ENCODE measurements around the gene TEX101.

Gene TEX101

GRCh38 chr19:43445426-43445825 lies 30.7 kb downstream of the TEX101 start:
- no peak overlapping the region for H3K4me3 ChIP-seq (ENCODE audit: low read depth, low read length)

DNA sequence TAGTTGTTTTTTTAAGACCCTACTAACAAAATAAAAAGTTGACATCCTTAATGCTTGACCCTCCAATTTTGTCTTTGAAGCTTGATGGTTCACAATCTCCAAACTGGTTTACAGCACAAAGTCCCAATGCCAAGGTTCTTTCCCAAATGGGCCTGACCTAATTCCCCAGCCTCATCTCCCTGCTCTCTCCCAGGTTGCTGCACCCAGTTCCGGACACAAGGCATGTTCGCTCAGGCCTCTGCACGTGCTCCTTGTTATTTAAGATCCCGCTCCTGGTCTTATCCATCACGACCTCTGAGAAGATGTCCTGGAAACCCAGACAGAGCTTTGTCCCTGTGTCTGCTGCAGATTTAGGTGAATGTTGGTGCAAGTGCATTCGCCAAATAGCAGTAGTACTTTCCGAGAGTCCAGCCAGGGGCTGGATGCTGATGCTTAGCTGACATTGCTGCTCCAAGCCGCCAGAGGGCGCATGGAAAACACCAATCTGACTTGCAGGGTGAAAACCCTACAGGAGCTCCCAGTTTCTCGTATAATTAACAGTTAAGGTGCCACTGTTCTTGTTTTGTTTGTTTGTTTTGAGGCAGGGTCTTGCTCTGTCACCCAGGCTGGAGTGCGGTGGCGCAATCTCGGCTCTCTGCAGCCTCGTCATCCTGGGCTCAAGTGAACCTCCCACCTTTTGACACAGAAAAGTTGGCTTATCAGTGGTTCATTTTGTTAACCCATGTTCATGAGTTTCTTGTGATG lies 32.2 kb downstream of the TEX101 start:
- no peak overlapping the region for H3K4me3 ChIP-seq (ENCODE audit: low read depth, low read length)

DNA sequence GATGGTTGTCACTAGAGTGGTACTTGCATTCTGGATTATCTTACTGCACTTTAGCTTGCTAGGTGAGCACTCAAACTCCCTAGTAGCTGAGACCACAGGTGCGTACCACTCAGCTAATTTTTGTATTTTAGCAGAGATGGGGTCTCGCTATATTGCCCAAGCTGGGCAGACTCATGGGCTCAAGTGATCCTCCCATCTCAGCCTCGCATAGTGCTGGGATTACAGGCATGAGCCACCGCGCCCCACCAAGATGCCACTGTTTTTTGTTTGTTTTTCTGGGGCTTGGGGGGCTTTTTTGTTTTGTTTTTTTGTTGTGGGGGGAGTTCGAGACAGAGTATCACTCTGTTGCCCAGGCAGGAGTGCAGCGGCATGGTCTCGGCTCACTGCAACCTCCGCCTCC lies 33.0 kb downstream of the TEX101 start:
- no peak overlapping the region for H3K4me3 ChIP-seq (ENCODE audit: low read depth, low read length)

- H3K4me3 ChIP-seq (ENCODE audit: low read depth, low read length) = no peak overlapping the region
Observed at GRCh38 chr19:43450545-43450997, 35.9 kb downstream of the TEX101 start.

DNA sequence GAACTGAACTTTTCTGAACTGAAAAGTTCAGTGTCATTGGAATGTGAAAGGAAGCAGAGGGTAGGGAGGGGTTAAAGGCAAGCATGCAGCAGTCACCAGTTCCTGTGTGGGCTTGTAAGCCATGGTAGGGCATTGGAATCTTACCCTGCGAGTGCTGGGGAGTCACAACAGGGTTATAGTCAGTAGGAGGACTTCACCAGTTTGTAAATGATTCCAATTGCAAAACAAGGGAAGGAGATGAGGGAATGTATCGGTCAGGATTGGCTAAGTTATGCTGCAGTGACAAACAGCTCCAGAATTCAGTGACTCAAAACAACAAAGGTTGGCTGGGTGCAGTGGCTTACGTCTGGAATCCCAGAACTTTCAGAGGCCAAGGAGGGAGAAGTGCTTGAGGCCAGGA lies 37.9 kb downstream of the TEX101 start:
- H3K4me3 ChIP-seq (ENCODE audit: low read depth, low read length) = no peak overlapping the region

- H3K4me3 ChIP-seq (ENCODE audit: low read depth, low read length) = no peak overlapping the region
Observed at GRCh38 chr19:43454031-43454430, 39.3 kb downstream of the TEX101 start.

- no peak overlapping the region for H3K4me3 ChIP-seq (ENCODE audit: low read depth, low read length)
Observed at GRCh38 chr19:43455321-43456113, 40.8 kb downstream of the TEX101 start.

DNA sequence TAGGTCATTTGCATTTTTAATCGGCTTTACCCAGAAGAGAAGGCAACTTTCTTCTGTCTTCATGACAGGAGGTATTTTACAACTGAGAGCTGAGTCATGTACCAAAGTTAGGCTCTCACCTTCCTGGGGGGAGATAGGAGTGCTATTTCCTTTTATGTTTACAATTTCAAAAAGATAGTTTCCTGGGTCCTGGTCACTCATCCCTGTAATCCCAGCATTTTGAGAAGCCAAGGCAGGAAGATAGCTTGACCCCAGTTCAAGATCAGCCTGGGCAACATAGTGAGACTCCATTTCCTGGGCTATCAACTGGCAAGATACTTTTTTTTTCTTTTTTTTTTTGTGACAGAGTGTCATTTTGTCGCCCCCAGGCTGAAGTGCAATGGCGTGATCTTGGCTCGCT lies 43.1 kb downstream of the TEX101 start:
- no peak overlapping the region for H3K4me3 ChIP-seq (ENCODE audit: low read depth, low read length)

GRCh38 chr19:43460362-43461016 lies 45.8 kb downstream of the TEX101 start:
- H3K4me3 ChIP-seq (ENCODE audit: low read depth, low read length) = no peak overlapping the region

- H3K4me3 ChIP-seq (ENCODE audit: low read depth, low read length) = no peak overlapping the region
Observed at GRCh38 chr19:43461303-43461702, 46.6 kb downstream of the TEX101 start.

GRCh38 chr19:43462383-43462782 lies 47.7 kb downstream of the TEX101 start:
- peak overlapping the region; percentile 65 for H3K4me3 ChIP-seq (ENCODE audit: low read depth, low read length)

GRCh38 chr19:43462785-43463380 lies 48.2 kb downstream of the TEX101 start:
- peak overlapping the region; percentile 65 for H3K4me3 ChIP-seq (ENCODE audit: low read depth, low read length)

DNA sequence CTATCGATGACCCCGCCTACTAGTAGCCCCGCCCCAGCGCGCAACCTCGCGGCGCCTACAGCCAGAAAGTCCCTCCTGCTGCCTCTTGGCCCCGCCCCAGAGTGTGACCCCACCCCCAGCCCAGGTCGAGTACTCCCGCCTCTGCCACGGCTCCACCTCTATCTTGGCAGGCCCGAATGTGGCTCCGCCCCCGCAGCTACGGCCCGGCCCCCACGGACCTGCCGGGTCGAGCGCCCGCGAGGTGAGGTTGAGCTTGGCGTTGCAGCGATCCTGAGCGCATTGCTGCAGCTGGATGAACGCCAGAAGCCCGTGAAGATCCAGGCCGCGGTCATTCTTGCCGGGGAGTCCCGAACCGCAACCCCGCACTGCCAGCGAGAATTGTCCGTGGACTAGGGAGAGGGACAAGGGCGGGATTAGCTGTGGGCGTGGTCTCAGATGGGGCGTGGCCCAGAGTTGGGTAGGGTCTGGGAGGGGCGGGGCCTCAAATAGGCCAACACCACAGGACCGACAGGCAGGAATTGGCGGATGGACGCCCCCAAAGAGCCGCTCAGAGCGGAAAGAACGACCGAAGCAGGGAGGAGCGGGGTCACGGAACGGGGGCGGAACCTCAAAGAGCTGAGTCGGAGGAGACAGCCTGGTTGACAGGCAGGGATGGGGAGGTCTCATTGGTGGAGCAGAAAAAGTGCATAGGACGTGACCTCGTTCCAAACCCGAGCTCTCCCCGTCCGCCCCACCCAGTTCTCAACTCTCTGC lies 48.9 kb downstream of the TEX101 start:
- peak overlapping the region; percentile 67 for H3K4me3 ChIP-seq (ENCODE audit: low read depth, low read length)

- peak overlapping the region; percentile 67 for H3K4me3 ChIP-seq (ENCODE audit: low read depth, low read length)
Observed at GRCh38 chr19:43464134-43464775, 49.6 kb downstream of the TEX101 start.

DNA sequence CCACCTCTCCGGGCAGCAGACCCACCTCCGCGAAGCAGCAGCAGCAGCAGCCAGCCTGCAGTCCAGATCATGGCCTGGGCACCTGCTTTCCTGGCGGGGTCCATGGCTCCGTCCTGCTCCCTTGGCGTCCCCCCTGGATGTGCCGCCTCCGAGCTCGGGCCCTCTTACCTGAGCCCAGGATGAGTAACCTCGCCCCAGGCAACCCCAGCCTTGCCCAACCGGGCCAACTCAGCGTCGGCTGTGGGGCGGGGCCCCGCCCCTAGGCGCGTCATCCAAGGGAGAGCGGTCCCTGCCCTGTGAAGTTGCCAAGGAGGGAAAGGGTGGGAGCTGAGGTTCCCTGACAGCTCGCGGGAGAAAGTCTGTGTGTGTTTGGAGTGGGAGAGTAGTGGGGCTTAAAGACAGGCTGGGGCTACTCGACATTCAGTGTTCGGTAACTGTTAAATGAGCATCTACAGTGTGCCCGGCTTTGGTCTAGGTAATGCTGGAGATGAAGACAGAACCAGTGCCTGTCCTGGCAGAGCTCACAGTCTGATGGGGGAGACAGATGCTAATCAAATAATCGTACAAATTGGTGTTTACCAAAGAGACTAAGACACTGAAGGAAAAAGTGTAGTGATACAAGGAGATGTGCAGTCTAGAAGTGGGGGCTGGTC lies 50.9 kb downstream of the TEX101 start, which contains the start of gene LYPD3:
Gene LYPD3, minus strand, starts transcription at position 141 of the 653 bp plus-strand sequence. Its CDS starts 37 bp downstream, at position 104.
- peak within 1 kb of the TSS; percentile 67 for H3K4me3 ChIP-seq (ENCODE audit: low read depth, low read length)

- no peak overlapping the region for H3K4me3 ChIP-seq (ENCODE audit: low read depth, low read length)
Observed at GRCh38 chr19:43466793-43467192, 52.1 kb downstream of the TEX101 start.

DNA sequence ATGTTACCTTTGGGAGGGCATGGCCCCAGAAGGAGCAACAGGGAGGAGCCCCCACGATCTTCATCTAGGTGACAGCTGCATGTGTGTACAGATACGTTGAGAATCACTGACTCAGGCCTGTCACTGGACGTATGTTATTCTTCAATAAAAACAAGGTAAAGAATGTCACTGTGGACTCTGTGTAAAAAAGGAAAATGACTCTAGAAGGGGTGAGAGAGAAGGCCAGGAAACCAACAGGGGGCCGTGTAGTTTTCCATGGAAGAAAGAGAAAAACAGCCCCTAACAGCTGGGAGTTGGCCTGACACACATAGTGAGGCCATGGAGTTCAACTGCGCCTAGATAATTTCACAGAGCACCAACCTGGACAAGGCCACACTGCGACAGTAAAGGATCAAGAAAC lies 52.6 kb downstream of the TEX101 start:
- H3K4me3 ChIP-seq (ENCODE audit: low read depth, low read length) = no peak overlapping the region

- H3K4me3 ChIP-seq (ENCODE audit: low read depth, low read length) = no peak overlapping the region
Observed at GRCh38 chr19:43467730-43468129, 53.0 kb downstream of the TEX101 start.

Measured in iPS-11a (cell line).